Esophagus squamous epithelium (tissue), 5 donors: ENCODE results near the gene C1orf21. TPM values are rescaled to one million over a fixed set of nuclear protein-coding genes. Genes with fewer than 3 reads are reported as not detected.
A peak's percentile ranks its signal among the peaks of the same experiment; 100 is the strongest.

ENCODE experiments used
- DNase-seq: peaks from one replicate; lab custom pipeline; 2025; lab: John Stamatoyannopoulos, UW
- H3K27ac ChIP-seq, 4 donors: fragments of 200-600 bp; sonication (generic); one replicate each; pipeline ENCODE4 v1.5.1; 2016 to 2019; ENCODE audit warnings: mild to moderate bottlenecking in 1 of 4
- H3K27me3 ChIP-seq, 4 donors: fragments of 200-600 bp; sonication (generic); 1 replicate in 3 of 4; 2 replicates in 1 of 4; pipeline versions ENCODE4 v1.5.1 to v1.6.0; 2017 to 2021; ENCODE audit warnings: antibody characterized with exemption in 1 of 4
- H3K36me3 ChIP-seq, 3 donors: fragments of 200-600 bp; sonication (generic); one replicate each; pipeline ENCODE4 v1.5.1; 2016 to 2019
- H3K4me1 ChIP-seq, 3 donors: fragments of 200-600 bp; sonication (generic); one replicate each; pipeline ENCODE4 v1.5.1; 2017 to 2019
- H3K4me3 ChIP-seq, 4 donors: fragments of 200-600 bp; sonication (generic); 1 replicate in 3 of 4; 2 replicates in 1 of 4; pipeline ENCODE4 v1.5.1; 2016 to 2019; ENCODE audit warnings: mild to moderate bottlenecking in 2 of 4, moderate library complexity in 1 of 4
- H3K9me3 ChIP-seq, 3 donors: fragments of 200-600 bp; sonication (generic); one replicate each; pipeline ENCODE4 v1.5.1; 2016 to 2019
- POLR2A ChIP-seq, 4 donors: fragments of 450-650 bp; IDR thresholded peaks; one replicate each; pipeline ENCODE4 v1.6.1; 2017; ENCODE audit warnings: antibody characterized with exemption in 4 of 4, mild to moderate bottlenecking in 4 of 4, moderate library complexity in 3 of 4
- WGBS, 2 donors: methylation state at CpG; one replicate each; pipeline ENCODE4 v1.1.5; 2018; 5-methylcytosine and 5-hydroxymethylcytosine counted together
- intact Hi-C: fragments of 100-400 bp; cut with DNase I; formaldehyde crosslinking; loops from one replicate; pipeline ENCODE4 v1.15.0; 2022
- total RNA-seq, 4 donors: library from RNA; depleted of rRNA; stranded (reverse); fragments of >200 nt; gene quantifications; one replicate each; pipeline ENCODE4 v1.1.0, GENCODE V29; 2016
- TF ChIP-seq, protein P1 (sequence below), 6 experiments: fragments of 450-650 bp in 4 of 6; fragments of 200-600 bp in 2 of 6; sonication (generic) in 2 of 6; IDR thresholded peaks; one replicate each; pipeline ENCODE4 v1.5.1; 2016 to 2019; ENCODE audit warnings: antibody characterized with exemption in 6 of 6, mild to moderate bottlenecking in 4 of 6, moderate library complexity in 4 of 6
- donor health status: DM: yes; HTN: yes; CAD: no.

C1orf21 gene
- total RNA-seq, 4 donors from 2014 or later = 14.6 to 55.7 (median 36.2) TPM

DNA sequence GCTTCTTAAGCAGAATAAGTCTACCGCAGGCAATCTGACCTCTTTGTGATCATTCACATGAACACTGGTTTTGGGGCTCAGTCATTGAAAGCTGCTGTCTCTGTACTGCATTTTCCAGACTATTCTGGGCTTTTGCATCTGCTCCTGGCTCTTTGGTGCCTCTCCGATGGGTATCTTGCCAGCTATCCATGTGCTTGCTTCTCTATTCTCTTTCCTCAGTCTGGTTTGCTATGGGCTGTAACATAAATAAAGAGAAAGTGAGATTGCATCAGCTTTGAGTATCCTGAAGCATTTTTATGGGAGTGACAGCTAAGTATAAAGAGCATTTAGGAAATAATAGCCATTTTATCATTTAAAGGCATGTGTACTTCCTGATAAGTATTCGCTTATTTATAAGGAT, 70.7 kb downstream of the C1orf21 start:
- Histone ChIP-seq H3K27me3 (no peaks in the 10 kb centered on the region), H3K27ac (no peak overlapping the region), H3K9me3 (no peaks in the 10 kb centered on the region), H3K4me1 (peaks cover 0 to 70% (median 18%) of the 10 kb centered on the region in 3 donors), H3K36me3 (no peaks in the 10 kb centered on the region), H3K4me3 (no peak overlapping the region)
- WGBS, 2 donors = 82 to 86% methylated on average over 3 of the region's 3 CpGs
- intact Hi-C loops = no loop called here
- no peak for TF ChIP-seq POLR2A (IDR thresholded peaks at IDR 0.05)
- TF ChIP-seq, protein P1, sequence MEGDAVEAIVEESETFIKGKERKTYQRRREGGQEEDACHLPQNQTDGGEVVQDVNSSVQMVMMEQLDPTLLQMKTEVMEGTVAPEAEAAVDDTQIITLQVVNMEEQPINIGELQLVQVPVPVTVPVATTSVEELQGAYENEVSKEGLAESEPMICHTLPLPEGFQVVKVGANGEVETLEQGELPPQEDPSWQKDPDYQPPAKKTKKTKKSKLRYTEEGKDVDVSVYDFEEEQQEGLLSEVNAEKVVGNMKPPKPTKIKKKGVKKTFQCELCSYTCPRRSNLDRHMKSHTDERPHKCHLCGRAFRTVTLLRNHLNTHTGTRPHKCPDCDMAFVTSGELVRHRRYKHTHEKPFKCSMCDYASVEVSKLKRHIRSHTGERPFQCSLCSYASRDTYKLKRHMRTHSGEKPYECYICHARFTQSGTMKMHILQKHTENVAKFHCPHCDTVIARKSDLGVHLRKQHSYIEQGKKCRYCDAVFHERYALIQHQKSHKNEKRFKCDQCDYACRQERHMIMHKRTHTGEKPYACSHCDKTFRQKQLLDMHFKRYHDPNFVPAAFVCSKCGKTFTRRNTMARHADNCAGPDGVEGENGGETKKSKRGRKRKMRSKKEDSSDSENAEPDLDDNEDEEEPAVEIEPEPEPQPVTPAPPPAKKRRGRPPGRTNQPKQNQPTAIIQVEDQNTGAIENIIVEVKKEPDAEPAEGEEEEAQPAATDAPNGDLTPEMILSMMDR (IDR thresholded peaks at IDR 0.05) = no peak
- DNase-seq = no peak

DNA sequence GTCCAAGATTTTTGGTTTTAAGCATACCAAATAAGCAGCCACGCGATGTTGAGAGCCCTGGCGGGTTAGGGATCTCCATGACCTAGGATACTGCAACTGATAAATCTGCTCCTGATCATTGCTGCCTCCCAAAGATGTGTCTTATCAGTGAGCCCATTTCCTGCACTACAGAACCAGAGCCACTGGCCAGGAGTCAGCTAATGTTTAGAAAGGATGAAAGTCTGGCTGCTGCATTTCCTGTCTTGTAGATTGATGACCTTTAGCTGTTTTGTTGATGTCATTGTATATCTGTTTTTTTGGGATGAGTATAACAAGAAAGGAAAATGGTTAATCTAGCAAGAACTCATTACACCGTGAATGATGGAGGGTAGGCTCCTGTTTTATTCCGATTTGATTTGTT, 74.5 kb downstream of the C1orf21 start:
- DNase-seq = no peak
- Histone ChIP-seq H3K27me3 (no peaks in the 10 kb centered on the region), H3K27ac (peak overlapping the region in 1 of 4 donors; percentile 18), H3K4me3 (no peak overlapping the region), H3K9me3 (no peaks in the 10 kb centered on the region), H3K4me1 (peaks cover 0 to 54% (median 3%) of the 10 kb centered on the region in 3 donors), H3K36me3 (no peaks in the 10 kb centered on the region)
- TF ChIP-seq, protein P1 (IDR thresholded peaks at IDR 0.05) = no peak
- no peak for TF ChIP-seq POLR2A (IDR thresholded peaks at IDR 0.05)
- intact Hi-C loops = no loop called here
- WGBS, 2 donors = 75 to 88% methylated on average over 5 of the region's 5 CpGs

DNA sequence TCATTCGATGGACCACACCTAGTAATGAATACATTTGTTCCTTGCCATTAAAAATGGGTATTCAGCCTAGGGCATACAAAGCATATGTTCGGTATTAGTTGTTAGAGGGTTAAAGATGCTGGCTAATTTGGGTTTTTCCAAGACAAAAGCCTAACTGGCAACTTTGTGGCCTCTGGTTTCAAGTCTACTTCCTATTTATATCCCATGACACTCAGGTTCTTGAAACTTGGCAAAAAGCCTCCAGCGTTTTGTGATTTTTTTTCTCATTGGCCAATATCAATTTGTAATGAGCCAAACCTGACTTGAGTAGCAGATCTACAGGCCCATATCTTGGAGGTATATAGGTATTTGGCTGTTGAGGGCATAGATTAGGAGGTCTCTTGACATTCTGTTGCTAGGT, 75.3 kb downstream of the C1orf21 start:
- no peak overlapping the region for H3K4me3 ChIP-seq
- peaks cover 0 to 52% (median 3%) of the 10 kb centered on the region in 3 donors for H3K4me1 ChIP-seq
- no peak for DNase-seq

DNA sequence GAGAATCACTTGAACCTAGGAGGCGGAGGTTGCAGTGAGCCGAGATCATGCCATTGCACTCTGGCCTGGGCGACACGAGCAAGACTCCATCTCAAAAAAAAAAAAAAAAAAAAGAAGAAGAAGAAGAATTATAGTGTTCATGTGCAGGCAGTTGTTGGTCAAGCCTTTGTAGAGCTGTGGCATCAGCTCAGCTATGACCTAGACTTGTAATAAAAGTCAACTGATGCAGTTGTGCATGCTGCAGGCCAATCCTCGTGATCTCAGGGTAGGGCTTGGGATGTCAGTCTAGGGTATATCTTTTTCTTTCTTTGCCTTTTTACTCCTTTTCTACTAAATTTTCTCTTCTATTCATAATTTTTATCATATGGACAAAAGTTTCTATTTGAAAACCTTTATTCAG, 76.2 kb downstream of the C1orf21 start:
- H3K36me3 ChIP-seq = no peaks in the 10 kb centered on the region
- H3K4me1 ChIP-seq = peaks cover 0 to 43% (median 0%) of the 10 kb centered on the region in 3 donors
- no peak for DNase-seq
- H3K27me3 ChIP-seq = no peaks in the 10 kb centered on the region
- WGBS, 2 donors = 69 to 96% methylated on average over 2 to 3 of the region's 5 CpGs
- H3K27ac ChIP-seq = no peak overlapping the region
- intact Hi-C loops = no loop called here
- no peak overlapping the region for H3K4me3 ChIP-seq
- no peak for TF ChIP-seq POLR2A (IDR thresholded peaks at IDR 0.05)
- TF ChIP-seq, protein P1 (IDR thresholded peaks at IDR 0.05) = no peak
- no peaks in the 10 kb centered on the region for H3K9me3 ChIP-seq

More for the DNA sequence above, 75.3 kb downstream of the C1orf21 start:
- Histone ChIP-seq H3K27ac (no peak overlapping the region), H3K36me3 (no peaks in the 10 kb centered on the region), H3K9me3 (no peaks in the 10 kb centered on the region), H3K27me3 (no peaks in the 10 kb centered on the region)
- WGBS, 2 donors = 42 to 54% methylated on average over 3 of the region's 3 CpGs
- intact Hi-C loops = no loop called here
- TF ChIP-seq, protein P1 (IDR thresholded peaks at IDR 0.05) = no peak

DNA sequence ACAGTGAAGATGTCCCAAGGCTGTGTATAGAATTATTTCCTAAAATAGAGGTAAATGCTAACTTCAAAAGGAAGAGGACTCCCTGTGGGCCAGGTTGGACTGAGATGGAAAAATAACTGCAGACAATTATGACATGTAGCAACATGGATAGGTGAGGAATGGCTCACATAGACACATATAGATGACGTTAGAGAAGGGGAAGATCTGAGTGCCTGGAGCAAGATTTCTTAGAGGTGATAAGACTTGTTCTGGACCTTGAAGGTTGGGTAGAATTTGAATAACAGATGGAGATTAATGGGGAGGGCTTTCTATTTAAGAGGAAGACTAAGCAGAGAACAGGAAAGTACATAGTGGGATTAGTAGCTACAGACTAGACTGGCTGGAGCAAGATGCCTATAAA, 76.9 kb downstream of the C1orf21 start:
- DNase-seq = no peak
- Histone ChIP-seq H3K27ac (peak overlapping the region in 1 of 4 donors; percentile 10), H3K4me1 (peaks cover 0 to 40% (median 0%) of the 10 kb centered on the region in 3 donors), H3K36me3 (no peaks in the 10 kb centered on the region), H3K9me3 (no peaks in the 10 kb centered on the region), H3K27me3 (no peaks in the 10 kb centered on the region), H3K4me3 (no peak overlapping the region)
- intact Hi-C loops = no loop called here
- TF ChIP-seq, protein P1 (IDR thresholded peaks at IDR 0.05) = no peak
- no peak for TF ChIP-seq POLR2A (IDR thresholded peaks at IDR 0.05)
- 27 to 71% methylated on average over 1 of the region's 1 CpG for WGBS, 2 donors
